GM21619 (cell line): Measurements from ENCODE around the gene MAIP1.

ENCODE experiments used
- ATAC-seq: cut with Tn5 transposase; IDR thresholded peaks from one replicate; pipeline ENCODE4 v1.9.1; 2021; ENCODE audit not compliant: unreplicated experiment

MAIP1 gene

GRCh38 chr2:199946836-199947235 is 8.5 kb upstream of the MAIP1 start:
- no peak for ATAC-seq

GRCh38 chr2:199950396-199950795 is 5.0 kb upstream of the MAIP1 start:
- no peak for ATAC-seq

DNA sequence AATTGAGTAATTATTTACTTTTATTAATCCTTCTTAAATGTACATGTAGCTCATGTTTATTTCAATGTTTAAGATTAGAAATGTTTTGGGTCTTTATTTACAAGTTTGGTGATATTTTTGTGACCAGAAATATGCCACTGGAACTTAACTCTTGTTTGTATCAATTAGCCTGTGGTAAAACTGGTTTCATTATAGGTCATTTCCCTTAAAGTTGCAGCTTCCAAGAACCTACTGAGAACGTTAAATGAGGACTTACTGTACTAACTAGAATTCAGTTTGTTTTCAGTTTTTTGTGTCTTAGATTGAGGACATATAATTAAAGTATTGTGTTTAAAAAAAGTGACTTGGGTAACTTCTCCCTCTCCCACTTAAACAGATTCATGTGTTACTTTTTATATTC is 4.4 kb upstream of the MAIP1 start:
- no peak for ATAC-seq

GRCh38 chr2:199955007-199955338 is 409 bp upstream of the MAIP1 start:
- peak; percentile 46 for ATAC-seq

GRCh38 chr2:199956062-199956380 is 639 bp downstream of the MAIP1 start:
- ATAC-seq, result no peak

GRCh38 chr2:199958014-199958413 is 2.6 kb downstream of the MAIP1 start:
- no peak for ATAC-seq

DNA sequence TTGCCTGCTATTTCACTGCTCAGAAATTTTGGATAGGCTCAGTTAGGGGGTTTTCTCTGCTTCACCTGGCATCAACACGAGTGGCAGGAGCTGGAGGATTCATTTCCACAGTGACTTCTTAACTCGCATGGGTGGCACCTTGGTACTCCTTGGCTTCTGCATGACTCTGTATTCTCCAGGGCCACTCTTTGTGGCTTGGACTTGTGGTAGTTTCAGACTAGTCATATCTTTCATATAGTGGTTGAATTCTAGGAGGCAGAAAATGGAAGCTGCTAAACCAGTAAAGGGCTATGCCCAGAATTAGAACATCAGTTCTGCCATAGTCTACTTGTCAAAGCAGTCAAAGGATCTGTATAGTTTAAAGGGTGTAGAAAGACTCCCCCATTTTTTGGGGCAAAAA is 6.8 kb downstream of the MAIP1 start:
- peak; percentile 64 for ATAC-seq

GRCh38 chr2:199966405-199966804 is 11.0 kb downstream of the MAIP1 start:
- ATAC-seq, result no peak

- ATAC-seq, result no peak
Observed at GRCh38 chr2:199966976-199967375, 11.6 kb downstream of the MAIP1 start.

DNA sequence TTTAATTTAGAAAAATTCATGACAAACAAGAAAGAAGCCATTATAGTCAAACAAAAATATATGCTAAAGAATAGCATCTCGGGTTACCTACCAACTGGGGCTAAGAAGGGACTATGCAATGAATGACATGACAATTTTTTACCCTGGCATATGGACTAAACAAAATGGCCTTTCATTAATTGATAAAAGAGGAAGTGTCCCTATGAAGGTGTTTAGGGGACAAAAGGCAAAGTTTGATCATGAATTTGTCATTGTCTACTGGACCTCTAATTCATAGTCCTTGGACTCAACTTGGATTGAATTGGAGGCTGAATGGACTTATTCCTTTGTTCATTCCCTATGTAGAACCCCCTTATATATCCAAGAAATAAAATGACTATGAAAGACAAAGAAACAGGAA is 12.7 kb downstream of the MAIP1 start:
- ATAC-seq, result no peak

DNA sequence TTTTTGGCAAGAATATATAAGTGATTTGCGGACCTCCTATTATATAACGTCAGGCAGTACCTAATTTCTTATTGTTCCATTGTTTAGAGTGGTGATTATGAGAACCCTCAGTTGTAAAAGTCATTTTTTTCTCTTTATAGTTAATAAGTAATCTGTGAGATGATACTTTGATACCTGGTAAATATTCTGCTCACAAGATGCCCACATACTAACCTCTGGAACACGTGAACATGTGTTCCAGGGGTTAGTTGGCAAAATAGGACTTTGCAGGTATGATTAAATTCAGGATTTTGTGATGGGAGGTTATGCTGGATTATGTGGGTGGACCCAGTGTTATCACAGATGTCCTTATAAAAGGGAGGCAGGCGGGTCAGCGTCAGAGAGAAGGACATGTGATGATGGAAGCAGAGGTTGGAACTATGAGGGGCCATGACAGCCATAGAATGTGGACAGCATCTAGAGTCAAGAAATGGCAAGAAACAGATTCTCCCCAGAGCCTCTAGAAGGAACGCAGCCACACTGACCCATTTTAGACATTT is 16.8 kb downstream of the MAIP1 start:
- ATAC-seq, result no peak

DNA sequence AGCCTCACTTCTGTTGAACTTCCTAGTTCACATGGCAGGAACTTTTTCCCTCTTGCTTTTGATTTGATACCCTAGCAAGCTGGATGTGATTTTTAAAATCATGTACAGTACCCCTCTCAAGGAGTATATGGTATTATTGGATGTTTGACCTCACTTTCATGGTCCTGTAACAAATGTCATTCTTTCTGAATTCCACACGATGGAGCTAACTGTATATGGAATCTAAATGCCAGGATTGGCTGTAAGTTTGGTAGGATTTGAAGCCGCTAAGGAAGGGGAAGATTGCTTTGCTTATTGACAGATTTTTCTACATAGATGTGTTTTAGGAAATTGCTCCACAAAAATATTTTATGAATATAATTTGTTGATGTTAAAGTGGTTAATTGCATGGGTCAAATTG is 18.3 kb downstream of the MAIP1 start:
- no peak for ATAC-seq

DNA sequence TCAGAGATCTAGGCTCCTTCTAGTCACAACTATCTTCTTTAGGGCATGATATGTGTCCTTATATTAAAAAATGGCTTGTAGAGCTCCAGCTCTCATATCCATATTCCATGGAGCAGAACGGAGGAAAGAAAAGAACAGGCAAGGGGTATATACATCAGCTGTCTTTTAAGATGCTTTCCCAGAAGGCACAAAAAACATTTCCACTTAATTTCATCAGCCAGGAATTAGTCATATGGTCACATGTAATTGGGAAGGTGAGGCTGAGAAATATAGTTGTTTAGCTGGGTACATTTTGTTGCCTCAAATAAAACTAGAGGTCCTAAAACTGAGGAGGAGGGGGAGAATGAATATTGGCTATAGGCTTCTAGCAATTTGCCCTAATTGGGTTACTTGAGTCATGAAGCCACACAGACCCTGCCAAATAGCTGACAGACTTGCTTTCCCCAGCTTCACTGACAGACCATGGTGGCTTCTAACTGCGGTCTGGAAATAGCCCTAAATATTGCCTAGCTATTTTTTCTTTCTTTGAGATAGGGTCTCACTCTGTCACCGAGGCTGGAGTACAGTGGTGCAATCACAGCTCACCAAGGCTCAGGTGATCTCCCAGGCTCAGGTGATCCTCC is 20.0 kb downstream of the MAIP1 start:
- ATAC-seq, result no peak

GRCh38 chr2:199977984-199978415 is 22.6 kb downstream of the MAIP1 start:
- peak; percentile 85 for ATAC-seq

DNA sequence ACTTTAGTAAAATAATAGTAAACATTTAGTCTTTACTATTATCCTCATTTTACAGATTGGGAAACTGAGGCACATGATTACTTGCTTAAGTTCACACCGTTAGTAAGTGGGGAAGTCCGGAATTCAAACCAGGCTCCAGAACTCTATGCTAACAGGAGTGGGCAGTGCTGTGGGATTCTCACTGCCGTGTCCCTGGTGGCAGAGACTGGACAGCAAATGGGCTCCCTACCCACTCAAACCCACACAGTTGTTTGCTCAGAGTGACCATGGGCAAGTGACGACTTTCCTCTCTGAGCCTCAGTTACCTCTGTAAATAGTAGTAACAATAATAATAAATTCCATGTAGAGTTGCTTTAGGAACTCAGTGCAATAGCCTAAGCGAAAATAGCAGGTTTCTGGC is 24.0 kb downstream of the MAIP1 start:
- no peak for ATAC-seq

- peak; percentile 32 for ATAC-seq
Observed at GRCh38 chr2:199979832-199980628, 24.6 kb downstream of the MAIP1 start.

GRCh38 chr2:199982126-199982843 is 26.9 kb downstream of the MAIP1 start:
- no peak for ATAC-seq

DNA sequence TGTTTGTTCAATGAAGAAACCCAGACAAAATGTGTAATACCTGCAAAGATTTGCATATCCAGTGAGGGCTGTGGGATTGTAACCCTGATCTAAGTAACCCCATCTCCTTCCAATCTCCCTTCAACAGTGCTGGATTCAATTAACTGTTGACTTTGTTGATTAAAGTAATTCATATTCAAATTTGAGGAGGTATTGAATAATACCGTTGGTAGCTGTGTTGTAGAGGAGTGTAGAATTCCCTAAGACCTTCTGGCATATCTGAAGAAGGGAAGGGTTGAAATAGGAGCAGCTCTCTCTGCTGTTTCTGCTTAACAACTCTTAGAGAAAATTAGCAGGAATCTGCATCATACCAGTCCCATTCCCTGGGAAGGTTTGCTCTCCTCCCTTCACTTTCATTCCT is 28.2 kb downstream of the MAIP1 start:
- no peak for ATAC-seq

GRCh38 chr2:199984159-199984558 is 28.8 kb downstream of the MAIP1 start:
- no peak for ATAC-seq

DNA sequence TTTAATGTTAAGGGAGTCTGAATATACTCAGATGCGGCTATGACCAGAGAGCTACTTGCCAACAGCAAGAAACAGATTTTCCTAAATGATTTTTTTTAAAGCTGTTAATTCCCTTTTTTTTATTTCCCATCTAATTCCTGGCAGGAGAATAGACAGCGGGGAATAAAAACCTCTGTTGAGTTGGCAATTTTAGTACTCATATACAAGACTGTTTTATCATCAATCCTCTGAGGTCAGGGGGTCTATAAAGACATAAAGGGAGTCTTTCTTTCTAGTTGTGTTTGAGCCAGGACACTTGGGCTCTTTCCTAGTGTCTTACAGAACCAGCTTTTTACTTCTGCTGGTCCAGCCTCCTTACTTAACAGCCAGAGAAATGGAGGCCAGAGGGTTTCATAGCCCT is 29.4 kb downstream of the MAIP1 start:
- no peak for ATAC-seq

DNA sequence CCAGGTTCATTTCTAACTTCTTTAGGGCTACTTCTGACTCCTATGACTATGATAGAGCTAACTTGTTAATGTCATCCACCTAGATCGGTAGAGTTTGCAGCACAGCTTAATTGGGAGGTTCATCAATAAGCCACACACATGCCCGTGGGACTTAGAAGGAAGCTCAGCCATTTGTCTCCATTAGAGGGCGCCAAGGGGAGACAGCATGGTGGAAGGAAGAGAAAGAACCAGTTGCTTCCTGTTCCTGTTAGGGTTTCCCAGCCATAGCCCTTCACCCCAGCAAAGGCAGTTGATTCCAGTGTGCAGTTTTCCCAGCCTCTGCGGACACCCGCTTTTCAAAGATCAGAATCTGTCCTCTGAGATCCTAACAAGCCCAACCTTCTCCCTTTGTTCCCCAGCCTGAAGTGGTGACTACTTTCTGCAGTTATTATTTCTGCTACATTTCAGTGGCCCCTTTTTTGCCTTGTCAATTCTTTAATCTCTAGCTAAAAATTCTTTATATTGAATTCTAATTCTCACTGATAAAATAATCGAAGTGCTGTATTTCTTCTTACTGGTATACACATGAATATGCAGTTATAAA is 30.3 kb downstream of the MAIP1 start:
- ATAC-seq, result peak; percentile 90

- ATAC-seq, result no peak
Observed at GRCh38 chr2:199987586-199987985, 32.2 kb downstream of the MAIP1 start.
